Body of pancreas (tissue), 4 donors: Measurements from ENCODE around the gene TMEM141. TPM values are rescaled to one million over a fixed set of nuclear protein-coding genes. Genes with fewer than 3 reads are reported as not detected.
"Not testable (repeated sequence)": the region's sequence is repeated elsewhere in the genome, so short reads cannot be mapped to it uniquely, and the experiment has no call there.

Experiments
- ATAC-seq: fragments of 150-250 bp; one replicate; pipeline ENCODE4 v1.9.1; 2016
- DNase-seq, 4 donors: peaks; one replicate each; pipeline ENCODE4 v3.0.0-alpha.2; 2019
- H3K27ac ChIP-seq, 4 donors: fragments of 200-600 bp; sonication (generic); 1 replicate in 3 of 4; 2 replicates in 1 of 4; pipeline versions ENCODE4 v1.5.1 to v1.6.1; 2016 to 2019; ENCODE audit warnings: mild to moderate bottlenecking in 1 of 4, mixed read lengths in 1 of 4, moderate library complexity in 1 of 4
- H3K27me3 ChIP-seq, 2 donors: fragments of 200-600 bp; sonication (generic); one replicate each; pipeline ENCODE4 v1.6.0; 2016; ENCODE audit warnings: mild to moderate bottlenecking in 1 of 2
- H3K36me3 ChIP-seq, 2 donors: fragments of 200-600 bp; sonication (generic); replicated peaks in 1 of 2; 2 replicates each; pipeline ENCODE4 v1.5.1; 2016; ENCODE audit warnings: low read depth in 2 of 2; ENCODE audit not compliant: insufficient read depth in 1 of 2
- H3K4me1 ChIP-seq: fragments of 200-600 bp; sonication (generic); one replicate; pipeline ENCODE4 v1.6.0; 2016
- H3K4me3 ChIP-seq, 2 donors: fragments of 200-600 bp; sonication (generic); 1 replicate in 1 of 2; 2 replicates in 1 of 2; pipeline ENCODE4 v1.5.1; 2016 to 2019
- H3K9me3 ChIP-seq, 3 donors: fragments of 200-600 bp; sonication (generic); 1 replicate in 2 of 3; 2 replicates in 1 of 3; pipeline ENCODE4 v1.5.1; 2016
- CTCF ChIP-seq, 7 experiments: fragments of 450-650 bp in 4 of 7; fragments of 200-600 bp in 3 of 7; sonication (generic) in 3 of 7; IDR thresholded peaks; one replicate each; pipeline ENCODE4 v1.5.1; 2016 to 2019; ENCODE audit warnings: antibody characterized with exemption in 7 of 7
- POLR2A ChIP-seq, 3 donors: fragments of 450-650 bp; IDR thresholded peaks; one replicate each; pipeline ENCODE4 v1.6.1; 2016; ENCODE audit warnings: antibody characterized with exemption in 3 of 3, mild to moderate bottlenecking in 2 of 3
- WGBS, 2 donors: methylation state at CpG; one replicate each; pipeline ENCODE4 v1.1.5; 2017; 5-methylcytosine and 5-hydroxymethylcytosine counted together
- intact Hi-C: fragments of 100-400 bp; cut with DNase I; formaldehyde crosslinking; loops from one replicate; pipeline ENCODE4 v1.15.1; 2023
- total RNA-seq, 2 donors: library from RNA; depleted of rRNA; stranded (reverse); fragments of >200 nt; gene quantifications; one replicate each; pipeline ENCODE4 v1.1.0, GENCODE V29; 2016

The TMEM141 gene
- total RNA-seq, 2 donors from 2014 or later, result 45.1 to 52.1 TPM

- H3K27ac ChIP-seq, result no peak overlapping the region
- no peaks in the 10 kb centered on the region for H3K27me3 ChIP-seq
- TF ChIP-seq POLR2A (IDR thresholded peaks at IDR 0.05) (no peak), CTCF (IDR thresholded peaks at IDR 0.05) (no peak)
- ATAC-seq (no peak), DNase-seq (no peak)
- intact Hi-C loops, result no loop called here
- H3K9me3 ChIP-seq, result peaks cover 0 to 6% (median 0%) of the 10 kb centered on the region in 3 donors
- no peaks in the 10 kb centered on the region for H3K4me1 ChIP-seq
- H3K4me3 ChIP-seq, result no peak overlapping the region
- WGBS, 2 donors, result 76 to 89% methylated on average over 10 to 11 of the region's 24 CpGs
- no peaks in the 10 kb centered on the region for H3K36me3 ChIP-seq
These were observed 36.4 kb upstream of the TMEM141 start for GRCh38 chr9:136754626-136755301.

GRCh38 chr9:136755302-136756133 lies 35.6 kb upstream of the TMEM141 start:
- DNase-seq, H3K4me3 ChIP-seq, H3K9me3 ChIP-seq, H3K36me3 ChIP-seq, H3K27me3 ChIP-seq, H3K4me1 ChIP-seq, intact Hi-C loops, H3K27ac ChIP-seq, ATAC-seq: not testable (repeated sequence)
- 85 to 92% methylated on average over 6 to 22 of the region's 22 CpGs for WGBS, 2 donors

GRCh38 chr9:136756134-136756438 lies 35.1 kb upstream of the TMEM141 start:
- Histone ChIP-seq H3K27me3 (no peaks in the 10 kb centered on the region), H3K9me3 (peaks cover 0 to 6% (median 0%) of the 10 kb centered on the region in 3 donors), H3K27ac (no peak overlapping the region), H3K4me1 (no peaks in the 10 kb centered on the region), H3K4me3 (no peak overlapping the region), H3K36me3 (no peaks in the 10 kb centered on the region)
- ATAC-seq, result no peak
- DNase-seq, result no peak
- WGBS, 2 donors, result 83 to 88% methylated on average over 4 of the region's 4 CpGs
- TF ChIP-seq CTCF (IDR thresholded peaks at IDR 0.05), result no peak
- TF ChIP-seq POLR2A (IDR thresholded peaks at IDR 0.05), result no peak
- intact Hi-C loops, result no loop called here

- no peak for DNase-seq
- Histone ChIP-seq H3K4me1 (no peaks in the 10 kb centered on the region), H3K4me3 (no peak overlapping the region), H3K9me3 (peaks cover 0 to 6% (median 0%) of the 10 kb centered on the region in 3 donors), H3K36me3 (no peaks in the 10 kb centered on the region), H3K27ac (no peak overlapping the region), H3K27me3 (no peaks in the 10 kb centered on the region)
- WGBS, 2 donors, result 90 to 91% methylated on average over 16 to 18 of the region's 18 CpGs
- intact Hi-C loops, result no loop called here
- ATAC-seq, result no peak
- no peak for TF ChIP-seq POLR2A (IDR thresholded peaks at IDR 0.05)
- no peak for TF ChIP-seq CTCF (IDR thresholded peaks at IDR 0.05)
These were observed 34.3 kb upstream of the TMEM141 start for GRCh38 chr9:136756836-136757235.

- WGBS, 2 donors, result 88 to 89% methylated on average over 10 to 19 of the region's 20 CpGs
- Histone ChIP-seq H3K27ac (no peak overlapping the region), H3K9me3 (peaks cover 0 to 6% (median 0%) of the 10 kb centered on the region in 3 donors), H3K4me1 (no peaks in the 10 kb centered on the region), H3K36me3 (no peaks in the 10 kb centered on the region), H3K27me3 (no peaks in the 10 kb centered on the region), H3K4me3 (no peak overlapping the region)
- TF ChIP-seq CTCF (IDR thresholded peaks at IDR 0.05) (no peak), POLR2A (IDR thresholded peaks at IDR 0.05) (no peak)
- no peak for DNase-seq
- intact Hi-C loops, result no loop called here
- ATAC-seq, result no peak
These were observed 33.8 kb upstream of the TMEM141 start for GRCh38 chr9:136757328-136757727.
